SU-DHL-6 (cell line): Measurements from ENCODE around the gene PASD1.

Experiments
- CTCF ChIP-seq: fragments of 200-600 bp; sonication (generic); IDR thresholded peaks from one replicate; pipeline ENCODE4 v1.5.1; 2017; ENCODE audit warnings: antibody characterized with exemption, mild to moderate bottlenecking, low read length, moderate library complexity; ENCODE audit not compliant: insufficient read depth, poor library complexity, severe bottlenecking
- EZH2phosphoT487 ChIP-seq: fragments of 200-600 bp; sonication (generic), shearing (Covaris generic); conservative IDR thresholded peaks from 2 replicates; pipeline ENCODE4 v1.6.1; 2018; ENCODE audit warnings: mild to moderate bottlenecking, antibody characterized with exemption, low read length, moderate library complexity, mixed read lengths

DNA sequence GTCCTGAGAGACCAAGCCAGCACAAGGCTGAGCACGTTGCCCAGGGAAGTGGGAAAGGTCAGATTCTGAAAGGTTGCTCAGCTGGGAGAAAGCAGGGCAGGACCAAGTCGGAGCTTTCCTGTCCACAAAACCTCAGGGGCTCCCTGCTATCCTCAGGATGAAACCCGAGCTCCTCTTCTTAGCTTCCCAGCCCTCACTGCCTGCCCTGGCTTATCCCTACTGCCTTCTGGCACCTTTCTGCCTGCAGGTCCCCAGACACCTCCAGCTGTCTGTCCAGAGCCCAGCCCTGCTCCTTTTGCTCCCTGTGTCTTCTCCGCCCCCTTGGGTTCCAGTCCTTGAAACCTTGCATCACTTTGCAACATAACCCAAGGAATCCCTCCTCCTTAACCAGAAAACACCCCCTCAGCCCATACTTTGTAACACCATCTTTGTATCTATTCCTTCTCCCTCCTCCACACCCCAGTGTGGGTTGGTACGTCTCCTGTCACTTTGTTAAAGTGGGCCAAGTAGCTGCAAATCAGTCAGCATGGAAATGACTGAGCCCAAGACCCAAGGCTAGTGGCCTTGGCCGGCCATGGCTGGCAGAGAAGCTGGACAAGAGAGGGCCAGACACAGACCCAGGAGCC lies 111.8 kb downstream of the PASD1 start:
- TF ChIP-seq CTCF (no peak), EZH2phosphoT487 (no peak)
